A204.1 (cell line): ENCODE results near the gene UBXN1.
A peak's percentile ranks its signal among the peaks of the same experiment; 100 is the strongest.

ENCODE experiments used
- FAIRE-seq: peaks from 2 replicates; lab custom pipeline; 2012; peaks lifted over from hg19 to GRCh38; lab: Jason Lieb, UNC

The UBXN1 gene

GRCh38 chr11:62645946-62646824, 32.7 kb downstream of the UBXN1 start, which contains the start of gene GANAB:
GANAB (minus strand) TSS chr11:62646613; CDS start chr11:62646599, 14 bp downstream.
- peak; percentile 95 for FAIRE-seq

DNA sequence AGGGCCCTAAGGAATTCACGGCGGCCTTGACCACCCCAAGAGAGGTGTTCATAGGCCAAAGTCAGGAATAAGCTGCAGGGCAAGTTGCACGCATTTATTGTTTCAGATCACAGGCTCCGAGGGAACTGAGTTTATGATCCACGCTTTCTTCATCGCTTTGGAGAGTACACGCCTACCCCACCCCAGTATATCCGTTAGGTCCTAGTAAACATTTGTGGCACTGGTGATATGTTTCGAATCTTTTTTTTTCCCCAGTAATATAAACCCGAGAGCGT, 33.3 kb downstream of the UBXN1 start:
- no peak for FAIRE-seq

- no peak for FAIRE-seq
Observed at GRCh38 chr11:62644220-62644619, 34.7 kb downstream of the UBXN1 start.

DNA sequence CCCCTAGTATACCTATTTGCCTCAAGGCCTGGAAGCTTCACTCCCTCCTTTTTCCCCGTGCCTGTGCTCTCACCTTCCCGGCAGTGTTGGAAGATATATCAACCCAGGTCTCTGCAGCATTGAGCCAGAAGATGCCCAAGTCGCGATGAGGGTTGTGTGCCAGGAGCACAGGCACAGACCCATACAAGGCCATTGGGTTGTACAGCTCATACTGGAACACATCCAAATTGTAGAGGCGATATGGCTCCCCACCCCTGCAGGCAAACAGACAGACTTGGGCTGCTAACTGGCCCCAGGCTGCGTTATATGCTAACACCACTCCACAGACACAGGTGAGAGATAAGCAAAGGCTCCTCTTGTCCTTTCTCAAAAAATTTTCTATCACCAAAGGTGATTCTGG, 46.4 kb downstream of the UBXN1 start:
- FAIRE-seq, result no peak

DNA sequence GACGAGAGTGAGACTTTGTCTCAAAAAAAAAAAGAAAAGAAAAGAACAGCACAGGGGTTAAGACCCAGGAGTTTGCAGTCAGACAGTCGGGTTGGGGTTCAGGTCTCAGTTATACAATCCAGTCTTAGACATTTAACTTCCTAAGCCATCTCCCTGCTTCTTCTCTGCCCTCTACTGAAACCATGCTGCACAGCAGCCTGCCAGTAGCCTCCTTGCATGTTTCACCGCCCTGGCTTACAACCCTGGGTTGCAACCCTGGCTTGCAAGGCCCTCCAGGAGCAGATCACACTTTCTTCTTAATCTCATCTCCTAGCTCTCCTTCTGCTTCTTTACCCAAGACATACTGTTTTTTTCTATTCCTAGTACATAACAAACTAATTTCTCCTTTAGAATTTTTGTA, 51.2 kb downstream of the UBXN1 start:
- FAIRE-seq, result no peak
